Mesendoderm (in vitro differentiated cells): Measurements from ENCODE around the gene GLRX2.

Experiments
- DNase-seq: peaks from one replicate; pipeline ENCODE4 v3.0.0; 2013
- H2AK5ac ChIP-seq: 2 replicates; pipeline ENCODE4 v1.6.1; 2013; ENCODE audit warnings: low read length, inconsistent platforms
- H2BK120ac ChIP-seq: 2 replicates; pipeline ENCODE4 v1.6.1; 2013; ENCODE audit warnings: low read depth, mild to moderate bottlenecking, low read length, moderate library complexity, mixed read lengths
- H2BK15ac ChIP-seq: replicated peaks from 2 replicates; pipeline ENCODE4 v1.6.1; 2013; ENCODE audit warnings: low read depth, mild to moderate bottlenecking, moderate library complexity
- H2BK5ac ChIP-seq: 2 replicates; pipeline ENCODE4 v1.6.1; 2013; ENCODE audit warnings: low read length, inconsistent platforms
- H3K18ac ChIP-seq: 2 replicates; pipeline ENCODE4 v1.6.1; 2013; ENCODE audit warnings: mild to moderate bottlenecking, low read length, mixed read lengths
- H3K23ac ChIP-seq: one replicate; pipeline ENCODE4 v1.6.1; 2013; ENCODE audit warnings: low read length
- H3K27ac ChIP-seq: 2 replicates; pipeline ENCODE4 v1.5.1; 2013; ENCODE audit warnings: low read depth, mild to moderate bottlenecking, inconsistent platforms, low read length, moderate library complexity
- H3K27me3 ChIP-seq: 2 replicates; pipeline ENCODE4 v1.6.1; 2013; ENCODE audit warnings: low read length, control low read depth, mild to moderate bottlenecking, inconsistent platforms; ENCODE audit not compliant: insufficient read depth, poor library complexity
- H3K36me3 ChIP-seq: 2 replicates; pipeline ENCODE4 v1.6.1; 2013; ENCODE audit warnings: low read length, inconsistent platforms; ENCODE audit not compliant: control insufficient read depth, insufficient read depth
- H3K4ac ChIP-seq: one replicate; pipeline ENCODE4 v1.6.1; 2013; ENCODE audit warnings: low read depth, mild to moderate bottlenecking, low read length, moderate library complexity
- H3K4me1 ChIP-seq: 2 replicates; pipeline ENCODE4 v1.6.1; 2013; ENCODE audit warnings: low read depth, low read length, inconsistent platforms; ENCODE audit not compliant: control insufficient read depth
- H3K4me2 ChIP-seq: 2 replicates; pipeline ENCODE4 v1.6.1; 2013; ENCODE audit warnings: low read length
- H3K4me3 ChIP-seq: 2 replicates; pipeline ENCODE4 v1.5.1; 2013; ENCODE audit warnings: mild to moderate bottlenecking, low read length
- H3K56ac ChIP-seq: one replicate; pipeline ENCODE4 v1.6.1; 2013; ENCODE audit warnings: low read length
- H3K79me1 ChIP-seq: 2 replicates; pipeline ENCODE4 v1.6.1; 2013; ENCODE audit warnings: low read length, inconsistent platforms
- H3K79me2 ChIP-seq: 2 replicates; pipeline ENCODE4 v1.6.1; 2013; ENCODE audit warnings: mild to moderate bottlenecking, low read length; ENCODE audit not compliant: control insufficient read depth, insufficient read depth
- H3K9ac ChIP-seq: 2 replicates; pipeline ENCODE4 v1.6.1; 2013; ENCODE audit warnings: low read length, inconsistent platforms
- H4K5ac ChIP-seq: one replicate; pipeline ENCODE4 v1.6.1; 2013; ENCODE audit warnings: low read length
- H4K8ac ChIP-seq: one replicate; pipeline ENCODE4 v1.6.1; 2013; ENCODE audit warnings: low read depth, mild to moderate bottlenecking, control low read depth, low read length, moderate library complexity
- whole genome bisulfite sequencing: extraction: QIAGEN DNeasy Blood & Tissue Kit; methylation state at CpG from one replicate; pipeline ENCODE4 v1.1.7; 2013; ENCODE audit warnings: low lambda C conversion rate, missing lambda C conversion rate; ENCODE audit not compliant: insufficient coverage; ENCODE audit errors: extremely low coverage; 5-methylcytosine and 5-hydroxymethylcytosine counted together

GLRX2 gene

DNA sequence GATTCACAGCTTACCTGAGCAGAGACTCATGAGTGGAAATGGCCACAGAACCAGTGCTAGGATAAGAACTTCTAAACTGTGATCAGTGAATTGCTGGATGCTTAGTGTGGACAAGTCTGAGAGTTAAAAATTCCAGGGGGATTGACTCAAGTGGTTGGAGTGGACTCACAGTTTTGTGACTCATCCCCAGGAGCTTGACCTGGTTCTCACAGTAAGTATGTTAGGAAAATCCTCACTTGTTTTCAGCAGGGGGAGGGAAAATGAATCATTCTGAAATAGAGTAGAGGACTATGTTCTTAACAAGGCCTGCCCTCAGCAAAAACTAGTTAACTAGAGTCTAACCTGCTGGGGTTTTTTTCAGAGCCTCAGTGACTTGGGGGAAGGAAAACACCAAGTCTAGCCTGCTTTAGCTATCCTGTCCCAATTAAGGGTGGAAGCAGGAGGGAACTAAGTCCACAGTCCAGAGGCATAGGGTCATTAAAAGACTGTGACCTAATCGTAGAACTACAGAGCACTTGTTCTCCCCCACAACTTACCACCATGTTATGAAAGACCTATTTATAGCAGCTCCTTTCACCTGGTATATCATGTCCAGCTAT lies 10.5 kb upstream of the GLRX2 start:
- H2BK15ac ChIP-seq, result no peak overlapping the region
- peak; percentile 87 for DNase-seq
- no peak overlapping the region for H3K18ac ChIP-seq
- no peak overlapping the region for H4K8ac ChIP-seq
- no peaks in the 10 kb centered on the region for H3K79me2 ChIP-seq
- no peak overlapping the region for H3K4me3 ChIP-seq
- peak overlapping the region; percentile 31 for H3K4ac ChIP-seq
- H3K56ac ChIP-seq, result no peak overlapping the region
- no peak overlapping the region for H2BK120ac ChIP-seq
- no peaks in the 10 kb centered on the region for H3K27me3 ChIP-seq
- no peaks in the 10 kb centered on the region for H3K79me1 ChIP-seq
- H3K9ac ChIP-seq, result no peak overlapping the region
- no peak overlapping the region for H2BK5ac ChIP-seq
- H3K36me3 ChIP-seq, result no peaks in the 10 kb centered on the region
- peaks cover 3% of the 10 kb centered on the region for H3K4me1 ChIP-seq
- H4K5ac ChIP-seq, result no peak overlapping the region
- H2AK5ac ChIP-seq, result no peak overlapping the region
- peak overlapping the region; percentile 11 for H3K27ac ChIP-seq
- no CpG with 5 or more reads among the region's 1 CpG for WGBS
- H3K4me2 ChIP-seq, result no peak overlapping the region
- no peak overlapping the region for H3K23ac ChIP-seq

DNA sequence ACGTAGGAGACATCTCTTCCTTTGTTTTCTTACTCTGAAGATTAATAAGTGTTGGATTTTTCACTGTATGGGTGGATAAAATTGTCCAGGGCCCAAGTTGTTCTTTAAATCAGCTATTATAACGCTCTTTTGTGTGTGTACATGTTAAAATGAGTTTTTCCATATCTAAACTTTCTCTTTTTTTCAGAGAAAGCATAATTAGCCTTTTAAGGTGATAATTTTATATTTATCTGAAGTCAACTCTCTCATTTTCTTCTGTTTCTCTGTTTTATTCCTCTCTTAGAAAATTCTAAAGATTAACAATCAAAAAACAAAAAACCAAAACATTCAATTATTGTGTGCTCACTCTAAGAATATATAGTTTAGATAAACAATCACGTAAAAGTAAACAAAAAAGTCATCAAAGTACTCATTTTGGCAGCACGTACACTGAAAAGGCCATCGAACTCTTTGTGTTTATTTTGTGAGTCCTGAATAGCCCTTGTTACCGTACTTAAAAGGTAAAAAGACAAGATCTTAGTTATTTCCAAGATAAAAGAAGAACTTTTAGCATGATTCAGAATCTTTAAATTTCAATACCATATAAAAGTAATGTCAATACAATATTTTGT lies 9.4 kb upstream of the GLRX2 start:
- H3K4me3 ChIP-seq, result no peak overlapping the region
- no peaks in the 10 kb centered on the region for H3K27me3 ChIP-seq
- no peak for DNase-seq
- H3K27ac ChIP-seq, result no peak overlapping the region
- no peak overlapping the region for H3K56ac ChIP-seq
- H4K5ac ChIP-seq, result no peak overlapping the region
- peaks cover 3% of the 10 kb centered on the region for H3K4me1 ChIP-seq
- H3K36me3 ChIP-seq, result no peaks in the 10 kb centered on the region
- H2BK5ac ChIP-seq, result no peak overlapping the region
- WGBS, result no CpG with 5 or more reads among the region's 6 CpGs
- no peak overlapping the region for H3K4ac ChIP-seq
- no peak overlapping the region for H3K18ac ChIP-seq
- H3K79me1 ChIP-seq, result no peaks in the 10 kb centered on the region
- no peaks in the 10 kb centered on the region for H3K79me2 ChIP-seq
- H3K23ac ChIP-seq, result no peak overlapping the region
- H3K9ac ChIP-seq, result no peak overlapping the region
- H3K4me2 ChIP-seq, result no peak overlapping the region
- no peak overlapping the region for H2AK5ac ChIP-seq
- no peak overlapping the region for H2BK120ac ChIP-seq
- H2BK15ac ChIP-seq, result no peak overlapping the region
- no peak overlapping the region for H4K8ac ChIP-seq

DNA sequence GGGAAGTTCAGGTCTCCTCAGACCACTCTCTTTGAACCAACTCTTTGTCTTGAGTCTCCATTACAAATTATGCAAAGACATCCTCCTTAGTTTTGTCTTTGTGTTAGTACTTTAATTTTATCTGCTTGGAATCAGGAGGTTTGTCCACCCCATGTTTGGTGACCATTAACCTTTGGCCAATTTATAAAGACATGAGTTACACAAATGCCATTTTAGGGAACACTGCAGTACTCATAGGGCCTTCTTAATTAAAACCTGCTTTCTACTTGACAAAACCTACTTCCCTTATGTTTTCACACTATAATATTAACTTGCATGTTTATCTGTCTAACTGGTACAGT lies 8.7 kb upstream of the GLRX2 start:
- Histone ChIP-seq H3K4me3 (no peak overlapping the region), H3K79me2 (no peaks in the 10 kb centered on the region), H2BK120ac (no peak overlapping the region), H3K4me2 (no peak overlapping the region), H3K27ac (no peak overlapping the region), H3K23ac (no peak overlapping the region), H2BK15ac (peak overlapping the region; percentile 41), H2AK5ac (no peak overlapping the region), H4K8ac (no peak overlapping the region), H3K36me3 (no peaks in the 10 kb centered on the region), H3K9ac (no peak overlapping the region), H3K56ac (no peak overlapping the region), H3K27me3 (no peaks in the 10 kb centered on the region), H3K18ac (peak overlapping the region; percentile 10), H4K5ac (no peak overlapping the region), H3K79me1 (no peaks in the 10 kb centered on the region), H3K4ac (peak overlapping the region; percentile 55), H2BK5ac (no peak overlapping the region), H3K4me1 (peaks cover 3% of the 10 kb centered on the region)
- no peak for DNase-seq

DNA sequence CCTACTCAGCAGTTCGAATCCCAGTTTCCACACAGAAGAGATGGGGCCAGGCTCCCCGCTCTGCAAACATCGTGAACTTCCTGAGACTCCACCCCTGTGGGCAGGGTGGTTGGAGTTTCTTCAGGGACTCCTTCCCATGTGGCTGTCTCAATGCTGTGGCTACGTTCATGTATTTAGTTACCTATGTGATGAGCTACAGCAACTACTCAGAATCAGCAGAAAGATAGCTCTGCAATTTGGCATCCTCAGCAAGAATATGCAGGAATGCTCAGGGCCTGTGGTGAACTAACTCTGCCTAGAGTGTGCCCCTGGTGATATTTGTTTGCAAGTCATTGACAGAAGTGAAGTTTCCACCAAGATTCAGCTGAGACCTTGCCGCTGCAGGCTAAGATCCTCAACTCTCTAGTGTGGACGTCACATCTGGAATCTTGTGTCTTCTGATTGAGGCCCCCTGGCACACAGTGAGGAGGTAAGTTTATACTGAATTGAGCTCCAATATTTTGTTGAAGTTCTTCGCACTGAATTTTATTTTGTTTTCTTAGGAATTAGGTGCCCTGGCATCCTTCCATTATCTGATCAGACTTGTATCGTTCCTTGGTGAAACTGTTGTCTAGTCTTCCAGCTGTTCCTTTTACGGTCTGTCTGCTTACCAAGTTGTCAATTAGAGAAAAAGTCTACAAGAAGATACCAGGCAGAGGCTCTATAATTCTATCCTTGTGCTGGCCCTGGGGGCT lies 8.2 kb upstream of the GLRX2 start:
- H3K4me1 ChIP-seq, result peaks cover 3% of the 10 kb centered on the region
- H3K4ac ChIP-seq, result peak overlapping the region; percentile 55
- no peaks in the 10 kb centered on the region for H3K79me1 ChIP-seq
- peak overlapping the region; percentile 41 for H2BK15ac ChIP-seq
- H3K18ac ChIP-seq, result peak overlapping the region; percentile 10
- H3K27ac ChIP-seq, result peak overlapping the region; percentile 63
- DNase-seq, result peak; percentile 98
- no peak overlapping the region for H2AK5ac ChIP-seq
- no peak overlapping the region for H3K9ac ChIP-seq
- H3K23ac ChIP-seq, result no peak overlapping the region
- no peak overlapping the region for H3K4me2 ChIP-seq
- H4K5ac ChIP-seq, result no peak overlapping the region
- no peak overlapping the region for H2BK5ac ChIP-seq
- WGBS, result no CpG with 5 or more reads among the region's 9 CpGs
- no peak overlapping the region for H3K4me3 ChIP-seq
- H3K27me3 ChIP-seq, result no peaks in the 10 kb centered on the region
- H3K36me3 ChIP-seq, result no peaks in the 10 kb centered on the region
- no peaks in the 10 kb centered on the region for H3K79me2 ChIP-seq
- H4K8ac ChIP-seq, result no peak overlapping the region
- no peak overlapping the region for H2BK120ac ChIP-seq
- peak overlapping the region; percentile 57 for H3K56ac ChIP-seq

DNA sequence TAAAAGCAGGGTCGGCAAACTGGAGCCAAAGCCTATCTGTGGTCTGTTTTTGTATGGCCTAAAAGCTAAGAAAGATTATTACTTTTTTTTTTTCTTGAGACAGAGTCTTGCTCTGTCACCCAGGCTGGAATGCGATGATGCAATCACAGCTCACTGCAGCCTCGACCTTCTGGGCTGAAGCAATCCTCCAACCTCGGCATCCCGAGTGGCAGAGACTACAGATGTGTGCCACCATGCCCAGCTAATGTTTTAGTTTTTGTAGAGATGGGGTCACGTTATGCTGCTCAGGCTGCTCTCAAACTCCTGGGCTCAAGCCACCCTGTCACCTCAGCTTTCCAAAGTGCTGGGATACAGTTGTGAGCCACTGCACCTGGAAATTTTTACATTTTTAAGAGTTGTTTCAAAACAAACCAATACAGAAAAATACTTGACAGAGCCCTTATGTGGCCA lies 6.5 kb upstream of the GLRX2 start:
- Histone ChIP-seq H2BK15ac (no peak overlapping the region), H4K8ac (no peak overlapping the region), H2BK120ac (no peak overlapping the region), H3K9ac (no peak overlapping the region), H3K4me2 (no peak overlapping the region), H3K4ac (no peak overlapping the region), H2BK5ac (no peak overlapping the region), H2AK5ac (no peak overlapping the region), H3K36me3 (no peaks in the 10 kb centered on the region), H3K27ac (no peak overlapping the region), H3K56ac (no peak overlapping the region), H3K79me1 (no peaks in the 10 kb centered on the region), H4K5ac (no peak overlapping the region), H3K18ac (no peak overlapping the region), H3K79me2 (no peaks in the 10 kb centered on the region), H3K23ac (no peak overlapping the region), H3K4me1 (peaks cover 3% of the 10 kb centered on the region), H3K4me3 (no peak overlapping the region), H3K27me3 (no peaks in the 10 kb centered on the region)
- peak; percentile 80 for DNase-seq
- no CpG with 5 or more reads among the region's 6 CpGs for WGBS
